Liver (tissue), 9 donors: ENCODE measurements around the gene CEBPG. TPM values are rescaled to one million over a fixed set of nuclear protein-coding genes. Genes with fewer than 3 reads are reported as not detected.

Experiments used
- DNase-seq: peaks from one replicate; pipeline ENCODE4 v3.0.0-alpha.2; 2017; ENCODE audit warnings: low spot score
- H3K27ac ChIP-seq, 2 donors: one replicate each; pipeline ENCODE4 v1.7.0; 2013; ENCODE audit warnings: inconsistent platforms in 2 of 2, low read length in 2 of 2, control low read depth in 1 of 2, low read depth in 1 of 2, mild to moderate bottlenecking in 1 of 2
- H3K27me3 ChIP-seq, 4 donors: one replicate each; pipeline versions ENCODE4 v1.6.1 to v1.7.0; 2013; ENCODE audit warnings: low read length in 3 of 4, inconsistent platforms in 1 of 4, mild to moderate bottlenecking in 1 of 4, moderate library complexity in 1 of 4; ENCODE audit not compliant: control insufficient read depth in 4 of 4, insufficient read depth in 4 of 4
- H3K36me3 ChIP-seq, 4 donors: one replicate each; pipeline versions ENCODE4 v1.6.1 to v1.7.0; 2013; ENCODE audit warnings: low read length in 3 of 4, mild to moderate bottlenecking in 3 of 4, low read depth in 1 of 4, moderate library complexity in 1 of 4; ENCODE audit not compliant: control insufficient read depth in 4 of 4, insufficient read depth in 3 of 4
- H3K4me1 ChIP-seq, 4 donors: one replicate each; pipeline versions ENCODE4 v1.6.1 to v1.7.0; 2013; ENCODE audit warnings: low read length in 3 of 4, mild to moderate bottlenecking in 3 of 4, moderate library complexity in 1 of 4; ENCODE audit not compliant: control insufficient read depth in 4 of 4, insufficient read depth in 4 of 4
- H3K4me3 ChIP-seq, 3 donors: one replicate each; pipeline versions ENCODE4 v1.6.1 to v1.7.0; 2013; ENCODE audit warnings: low read length in 3 of 3, control low read depth in 1 of 3, low read depth in 1 of 3, mild to moderate bottlenecking in 1 of 3
- H3K9ac ChIP-seq, 2 donors: one replicate each; pipeline ENCODE4 v1.7.0; 2013; ENCODE audit warnings: low read length in 2 of 2, mild to moderate bottlenecking in 2 of 2, moderate library complexity in 2 of 2, control low read depth in 1 of 2, low read depth in 1 of 2
- H3K9me3 ChIP-seq, 4 donors: one replicate each; pipeline versions ENCODE4 v1.6.1 to v1.7.0; 2013; ENCODE audit warnings: low read length in 3 of 4; ENCODE audit not compliant: control insufficient read depth in 4 of 4
- FOXA2 ChIP-seq: IDR thresholded peaks from 2 replicates; pipeline ENCODE4 v1.6.1; 2016; ENCODE audit warnings: antibody characterized with exemption
- HNF4G ChIP-seq: IDR thresholded peaks from 2 replicates; pipeline ENCODE4 v1.6.1; 2016; ENCODE audit warnings: antibody characterized with exemption
- NR2F2 ChIP-seq: IDR thresholded peaks from 2 replicates; pipeline ENCODE4 v1.6.1; 2016; ENCODE audit warnings: antibody characterized with exemption
- RAD21 ChIP-seq, 2 donors: IDR thresholded peaks; 2 replicates each; pipeline ENCODE4 v1.6.1; 2016; ENCODE audit warnings: antibody characterized with exemption in 2 of 2, mild to moderate bottlenecking in 2 of 2
- REST ChIP-seq: IDR thresholded peaks from 2 replicates; pipeline ENCODE4 v1.6.1; 2016; ENCODE audit warnings: antibody characterized with exemption, mild to moderate bottlenecking
- SP1 ChIP-seq: IDR thresholded peaks from 2 replicates; pipeline ENCODE4 v1.6.1; 2018; ENCODE audit warnings: antibody characterized with exemption, mild to moderate bottlenecking
- ZBTB33 ChIP-seq: IDR thresholded peaks from 2 replicates; pipeline ENCODE4 v1.6.1; 2016; ENCODE audit warnings: antibody characterized with exemption
- WGBS: extraction: QIAGEN DNeasy Blood & Tissue Kit; methylation state at CpG from one replicate; pipeline ENCODE4 v1.1.7; 2013; 5-methylcytosine and 5-hydroxymethylcytosine counted together
- polyA plus RNA-seq, 2 donors: library from polyadenylated mRNA; stranded (reverse) in 1 of 2; unstranded in 1 of 2; fragments of 200-250 nt in 1 of 2; fragments of >200 nt in 1 of 2; fragmentation: Nextera tagmentation in 1 of 2; extraction: Ambion mirVana in 1 of 2; gene quantifications; one replicate each; pipeline versions ENCODE4 v1.2.1 to v1.2.3, GENCODE V29; 2013 to 2015
- total RNA-seq, 2 donors: library from RNA; depleted of rRNA; stranded (reverse); fragments of >200 nt; gene quantifications; one replicate each; pipeline ENCODE4 v1.2.3, GENCODE V29; 2014
- donor health status: healthy.
- donor health status: healthy.
- donor health status: healthy.
- donor health status: healthy.
- donor health status: healthy.

The CEBPG gene
- total and polyA plus RNA-seq, 4 donors = 16.9 to 36.1 (median 24.2) TPM

GRCh38 chr19:33432015-33432414 lies 58.5 kb downstream of the CEBPG start:
- peaks cover 0 to 10% (median 4%) of the 10 kb centered on the region in 4 donors for H3K4me1 ChIP-seq
- no peak overlapping the region for H3K9ac ChIP-seq
- H3K36me3 ChIP-seq = peaks cover 0 to 6% (median under 1%) of the 10 kb centered on the region in 4 donors
- DNase-seq = no peak
- H3K27ac ChIP-seq = no peak overlapping the region
- TF ChIP-seq ZBTB33 (no peak), NR2F2 (no peak), SP1 (no peak), HNF4G (no peak), RAD21 (IDR thresholded peaks at IDR 0.05) (no peak), FOXA2 (no peak), REST (no peak)
- no peaks in the 10 kb centered on the region for H3K27me3 ChIP-seq
- H3K9me3 ChIP-seq = no peaks in the 10 kb centered on the region
- WGBS = 76% methylated on average over 5 of the region's 5 CpGs
- H3K4me3 ChIP-seq = no peak overlapping the region

Other genes with a start within 250 kb of the CEBPG start
- under 1 TPM in 1 of 2 donors, not detected in 1; 0.08 TPM for gene WDR88, start 241.6 kb upstream of the CEBPG start, total RNA-seq
- under 1 TPM in 1 of 2 donors, not detected in 1; 0.08 TPM for gene WDR88, start 241.6 kb upstream of the CEBPG start, polyA plus RNA-seq
- 10 to 100 TPM; 12.0 to 18.7 TPM for gene LRP3, start 179.4 kb upstream of the CEBPG start, total RNA-seq
- 10 to 100 TPM in 1 of 2 donors, 1 to 10 TPM in 1; 2.5 to 42.3 TPM for gene LRP3, start 179.4 kb upstream of the CEBPG start, polyA plus RNA-seq
- not detected for gene SLC7A10, start 147.9 kb upstream of the CEBPG start, total RNA-seq
- gene SLC7A10, start 147.9 kb upstream of the CEBPG start, polyA plus RNA-seq = not detected
- gene CEBPA, start 71.2 kb upstream of the CEBPG start, total RNA-seq = 10 to 100 TPM; 70.0 to 95.5 TPM
- gene CEBPA, start 71.2 kb upstream of the CEBPG start, polyA plus RNA-seq = 100 to 1,000 TPM in 1 of 2 donors, 10 to 100 TPM in 1; 32.9 to 112 TPM
- 100 to 1,000 TPM in 1 of 2 donors, 10 to 100 TPM in 1; 37.3 to 102 TPM for gene PEPD, start 148.1 kb downstream of the CEBPG start, total RNA-seq
- 100 to 1,000 TPM; 132 to 211 TPM for gene PEPD, start 148.1 kb downstream of the CEBPG start, polyA plus RNA-seq
- gene CHST8, start 248.2 kb downstream of the CEBPG start, total RNA-seq = not detected
- under 1 TPM; 0.05 to 0.07 TPM for gene CHST8, start 248.2 kb downstream of the CEBPG start, polyA plus RNA-seq